ENCODE measurements around the gene INMT. TPM values are rescaled to one million over a fixed set of nuclear protein-coding genes. Genes with fewer than 3 reads are reported as not detected.

INMT gene
- polyA plus RNA-seq, 2 of the 4 experiments (the other 2 are of a cell fraction), result not detected

- ChIA-PET CTCF (interaction anchor here (1.1 to 1.6 kb wide), 3 partner anchors 31 to 425 kb away, joined by 3 to 5 read pairs (median 4); no protein-coding TSS in a partner anchor), POLR2A (no interaction called here)
Measured at GRCh38 chr7:30708983-30709382, 43.0 kb upstream of the INMT start.

DNA sequence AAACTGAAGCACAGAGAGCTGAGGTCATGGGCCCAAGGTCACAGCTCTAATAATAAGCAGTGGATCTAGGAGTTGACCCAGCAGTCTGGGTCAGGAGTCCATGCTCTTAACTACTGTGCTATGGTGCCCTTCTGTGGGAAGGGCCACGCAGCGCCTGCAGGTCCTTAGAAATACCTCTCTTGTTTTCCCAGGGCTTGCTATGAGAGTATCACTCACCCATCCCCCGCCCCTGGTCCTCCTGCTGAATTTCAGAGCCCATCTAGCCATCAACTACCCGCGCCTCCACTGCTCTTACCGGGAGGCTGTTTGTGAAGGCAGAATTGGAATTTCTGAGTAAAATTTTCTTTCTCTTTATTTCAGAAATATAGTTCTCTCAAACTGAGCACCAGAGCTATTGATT lies 42.4 kb upstream of the INMT start:
- POLR2A ChIA-PET, result no interaction called here
- CTCF ChIA-PET, result interaction anchor here (1.1 to 1.6 kb wide), 3 partner anchors 31 to 425 kb away, joined by 3 to 5 read pairs (median 4); no protein-coding TSS in a partner anchor
- Histone ChIP-seq H3K4me2 (no peak overlapping the region), H3K27ac (no peak overlapping the region), H3K9me3 (no peaks in the 10 kb centered on the region), H3K4me3 (no peak overlapping the region), H3K4me1 (no peaks in the 10 kb centered on the region)
- TF ChIP-seq ZSCAN20 (CRISPR knock-in tag; IDR thresholded peaks at IDR 0.05) (no peak), PBX3 (IDR thresholded peaks at IDR 0.05) (no peak), HMGXB4 (CRISPR knock-in tag; IDR thresholded peaks at IDR 0.05; ENCODE audit: borderline replicate concordance) (no peak), CTCF (IDR thresholded peaks at IDR 0.05) (no peak), ZC3H11A (IDR thresholded peaks at IDR 0.05) (no peak), NR3C1 (IDR thresholded peaks at IDR 0.05) (no peak), KDM1A (IDR thresholded peaks at IDR 0.05; ENCODE audit: low read depth) (no peak), EHMT2 (IDR thresholded peaks at IDR 0.05; ENCODE audit: low read depth) (no peak)
- 75% methylated on average over 6 of the region's 6 CpGs for WGBS (ENCODE audit: missing lambda C conversion rate)
- ATAC-seq, result no peak
- no peak for DNase-seq (ENCODE audit: low read depth in 1 of 2, low spot score in 1 of 2)
- FAIRE-seq, result no peak

More at GRCh38 chr7:30708983-30709382, 43.0 kb upstream of the INMT start:
- FAIRE-seq, result no peak
- Histone ChIP-seq H3K27ac (no peak overlapping the region), H3K4me3 (no peak overlapping the region), H3K9me3 (no peaks in the 10 kb centered on the region), H3K4me2 (no peak overlapping the region), H3K4me1 (no peaks in the 10 kb centered on the region)
- TF ChIP-seq CBX2 (IDR thresholded peaks at IDR 0.05; ENCODE audit: borderline replicate concordance, low read depth) (no peak), RARB (CRISPR knock-in tag; IDR thresholded peaks at IDR 0.05) (no peak), HEYL (CRISPR knock-in tag; IDR thresholded peaks at IDR 0.05) (no peak), EHF (CRISPR knock-in tag; IDR thresholded peaks at IDR 0.05) (no peak), ZC3H11A (IDR thresholded peaks at IDR 0.05) (no peak), RNF2 (IDR thresholded peaks at IDR 0.05; ENCODE audit: borderline replicate concordance, low read depth) (no peak), CBX8 (IDR thresholded peaks at IDR 0.05) (no peak), HMGXB4 (CRISPR knock-in tag; IDR thresholded peaks at IDR 0.05; ENCODE audit: borderline replicate concordance) (no peak), RFX5 (IDR thresholded peaks at IDR 0.05) (no peak), POLR2AphosphoS2 (conservative IDR thresholded peaks at IDR 0.05; ENCODE audit: low read length) (no peak), HOXB5 (CRISPR knock-in tag; IDR thresholded peaks at IDR 0.05) (no peak), FOXS1 (CRISPR knock-in tag; IDR thresholded peaks at IDR 0.05) (no peak)
- TF ChIP-seq, protein P1, sequence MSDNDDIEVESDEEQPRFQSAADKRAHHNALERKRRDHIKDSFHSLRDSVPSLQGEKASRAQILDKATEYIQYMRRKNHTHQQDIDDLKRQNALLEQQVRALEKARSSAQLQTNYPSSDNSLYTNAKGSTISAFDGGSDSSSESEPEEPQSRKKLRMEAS (IDR thresholded peaks at IDR 0.05), result no peak
- ATAC-seq, result no peak
- WGBS (ENCODE audit: missing lambda C conversion rate), result 29% methylated on average over 3 of the region's 3 CpGs
- DNase-seq (ENCODE audit: low read depth in 1 of 2, low spot score in 1 of 2), result no peak
